Effector CD8-positive, alpha-beta T cell (primary cell): ENCODE measurements around the gene EIF2AK2.
"Not testable (repeated sequence)": the region's sequence is repeated elsewhere in the genome, so short reads cannot be mapped to it uniquely, and the experiment has no call there.

Experiments
- DNase-seq: peaks from one replicate; lab custom pipeline; 2025; lab: John Stamatoyannopoulos, UW
- total RNA-seq, 4 experiments: gene quantifications; one replicate each; lab custom pipeline; 2026; lab: John Stamatoyannopoulos, UW

Gene EIF2AK2
- 43.8 to 103 (median 68.4) reads per million in 4 experiments for total RNA-seq

GRCh38 chr2:37156857-37157714 is at the start of gene EIF2AK2:
Gene EIF2AK2, minus strand, starts transcription at chr2:37156980. Its CDS starts 9,174 bp downstream, at chr2:37147806.
- peak; percentile 75 for DNase-seq

DNA sequence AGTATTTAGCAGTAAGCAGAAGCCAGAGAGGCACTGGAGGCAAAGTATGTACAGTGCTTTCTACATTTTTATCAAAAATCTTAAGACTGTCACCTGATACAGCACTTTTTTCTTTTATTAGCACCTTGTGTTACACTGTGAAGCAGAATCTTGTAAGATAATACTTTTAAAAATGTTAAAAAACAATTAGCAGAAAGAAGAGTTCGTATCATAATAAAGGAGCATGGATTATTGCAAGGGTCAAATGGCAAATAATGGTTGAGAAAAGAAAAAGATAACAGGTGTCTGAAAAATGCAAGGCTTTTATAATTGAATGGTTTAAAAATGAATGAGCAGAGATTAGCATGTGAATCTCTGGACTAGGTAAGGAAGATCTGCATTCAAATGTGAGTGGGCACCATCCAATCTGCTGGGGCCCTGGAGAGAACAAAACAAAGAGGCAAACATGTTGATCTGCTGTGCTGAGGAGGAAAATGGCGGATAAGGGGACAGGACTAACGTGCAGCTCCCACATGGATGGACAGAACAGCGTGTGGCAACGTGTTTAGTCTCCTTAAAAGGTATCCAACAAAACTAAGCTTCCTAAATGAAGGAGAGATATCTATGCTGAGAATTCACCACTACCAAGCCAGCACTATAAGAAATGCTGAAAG is 49.0 kb upstream of the EIF2AK2 start:
- no peak for DNase-seq

DNA sequence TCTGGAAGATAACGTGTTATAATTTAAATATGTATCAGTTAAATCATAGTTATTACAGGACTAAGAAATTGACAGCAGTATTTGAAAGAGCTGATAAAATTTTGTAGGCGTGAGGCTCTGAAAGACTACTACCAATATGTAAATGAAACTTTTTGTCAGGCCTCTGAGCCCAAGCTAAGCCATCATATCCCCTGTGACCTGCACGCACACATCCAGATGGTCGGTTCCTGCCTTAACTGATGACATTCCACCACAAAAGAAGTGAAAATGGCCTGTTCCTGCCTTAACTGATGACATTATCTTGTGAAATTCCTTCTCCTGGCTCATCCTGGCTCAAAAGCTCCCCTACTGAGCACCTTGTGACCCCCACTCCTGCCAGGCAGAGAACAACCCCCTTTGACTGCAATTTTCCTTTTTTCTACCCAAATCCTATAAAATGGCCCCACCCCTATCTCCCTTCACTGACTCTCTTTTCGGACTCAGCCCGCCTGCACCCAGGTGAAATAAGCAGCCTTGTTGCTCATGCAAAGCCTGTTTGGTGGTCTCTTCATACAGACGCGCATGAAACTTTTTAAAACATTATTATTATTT is 48.4 kb upstream of the EIF2AK2 start:
- not testable (repeated sequence) for DNase-seq

DNA sequence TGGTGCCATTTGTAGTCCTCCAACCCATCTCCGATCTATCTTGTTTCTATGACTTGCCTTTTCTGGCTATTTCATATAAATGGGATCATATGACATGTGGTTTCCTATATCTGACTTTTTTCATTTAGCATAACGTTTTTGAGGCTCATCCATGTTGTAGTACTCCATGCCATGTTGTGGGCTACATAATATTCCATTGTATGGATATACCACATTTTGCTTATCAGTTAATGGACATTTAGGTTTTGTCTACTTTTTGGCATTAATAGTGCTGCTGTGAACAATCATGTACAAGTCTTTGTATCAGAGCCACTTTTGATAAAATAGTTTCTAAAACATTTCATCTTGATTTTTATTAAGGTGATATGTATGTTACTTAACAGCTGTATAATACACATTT is 46.9 kb upstream of the EIF2AK2 start:
- DNase-seq: no peak

GRCh38 chr2:37201766-37202165 is 45.0 kb upstream of the EIF2AK2 start:
- DNase-seq: no peak

GRCh38 chr2:37201208-37201607 is 44.4 kb upstream of the EIF2AK2 start:
- DNase-seq: no peak

GRCh38 chr2:37198681-37199065 is 41.9 kb upstream of the EIF2AK2 start:
- DNase-seq: no peak

DNA sequence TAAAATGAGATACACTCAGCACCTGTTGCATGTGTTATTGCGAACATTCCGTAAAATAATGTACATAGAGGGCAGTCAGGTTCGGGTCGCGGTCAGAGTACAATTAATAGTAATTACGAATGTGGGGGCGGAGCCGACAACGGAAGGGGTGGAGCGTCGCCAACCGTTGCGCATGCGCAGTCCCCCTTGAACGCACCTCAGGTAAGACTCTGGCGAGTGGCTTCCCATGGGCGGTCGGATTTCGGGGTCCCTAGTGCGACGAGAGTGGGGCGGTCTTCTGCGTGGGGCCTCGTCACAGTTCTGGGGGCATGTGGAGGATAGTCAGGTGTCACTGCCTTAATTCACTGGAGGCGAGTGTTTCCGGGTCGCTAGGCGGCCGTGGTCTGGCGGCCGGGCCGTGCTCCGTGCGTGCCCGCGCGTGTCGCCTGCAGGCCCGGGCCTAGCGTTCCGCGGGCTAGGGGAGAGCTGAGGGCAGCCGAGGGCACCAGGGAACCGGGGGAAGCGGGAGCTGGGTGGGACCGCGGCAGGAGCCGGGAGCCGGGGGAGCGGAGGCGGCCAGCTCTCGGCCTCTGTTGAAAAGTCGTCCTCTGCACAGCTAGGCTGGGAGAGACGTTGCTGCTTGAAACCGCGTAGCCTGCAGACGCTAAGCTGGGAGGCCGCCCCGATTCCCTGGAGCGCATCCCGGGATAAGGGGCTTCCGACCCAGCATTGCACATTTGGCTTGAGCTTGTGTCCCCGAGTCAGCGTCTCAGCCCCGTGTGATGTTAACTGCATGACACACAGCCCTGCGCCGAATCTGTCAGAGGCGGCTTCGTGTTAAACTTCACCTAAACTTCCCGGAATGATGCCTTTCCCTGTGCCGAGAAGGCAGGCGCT is 39.8 kb upstream of the EIF2AK2 start, which contains the start of gene CEBPZOS:
Gene CEBPZOS (plus strand): TSS at position 177 of the 876 bp plus-strand sequence. CDS start 3,209 bp downstream, outside the sequence.
- peak; percentile 90 for DNase-seq

DNA sequence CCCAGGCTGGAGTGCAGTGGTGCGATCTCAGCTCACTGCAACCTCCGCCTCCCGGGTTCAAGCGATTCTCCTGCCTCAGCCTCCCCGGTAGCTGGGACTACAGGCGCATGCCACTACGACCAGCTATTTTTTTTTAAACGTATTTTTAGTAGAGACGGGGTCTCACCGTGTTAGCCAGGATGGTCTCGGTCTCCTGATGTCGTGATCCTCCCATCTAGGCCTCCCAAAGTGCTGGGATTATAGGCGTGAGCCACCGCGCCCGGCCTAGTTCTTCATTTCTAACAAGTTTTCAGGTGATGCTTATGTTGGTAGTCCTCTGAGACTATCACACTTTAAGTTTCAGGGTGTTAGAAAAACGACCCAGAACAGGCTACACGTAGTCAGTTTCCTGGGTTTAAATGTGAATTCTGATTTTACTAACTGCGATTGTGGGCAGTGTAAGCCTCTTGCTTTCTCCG is 39.1 kb upstream of the EIF2AK2 start:
- DNase-seq: not testable (repeated sequence)

DNA sequence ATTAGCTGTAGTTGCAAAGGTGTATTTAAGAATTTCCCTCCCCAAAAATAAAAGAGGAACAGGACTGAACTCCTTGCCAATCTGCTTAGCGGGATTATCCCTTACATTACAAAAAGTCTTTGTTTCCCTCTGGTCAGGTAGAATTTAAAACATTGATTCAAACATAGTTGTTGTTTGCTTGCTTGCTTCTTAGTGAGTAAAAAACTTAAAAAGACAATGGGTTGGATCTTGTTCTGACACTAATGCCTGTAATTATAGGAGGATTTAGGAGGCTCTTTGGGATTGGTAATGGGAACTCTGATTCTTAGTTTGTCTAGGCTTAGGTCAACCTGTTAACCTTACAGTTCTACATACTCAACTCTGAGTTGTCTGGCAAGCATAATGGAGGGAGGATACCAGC is 35.8 kb upstream of the EIF2AK2 start:
- no peak for DNase-seq

GRCh38 chr2:37191747-37192146 is 35.0 kb upstream of the EIF2AK2 start:
- no peak for DNase-seq

GRCh38 chr2:37191253-37191652 is 34.5 kb upstream of the EIF2AK2 start:
- DNase-seq: no peak

- DNase-seq: no peak
Measured at GRCh38 chr2:37190290-37190689, 33.5 kb upstream of the EIF2AK2 start.

DNA sequence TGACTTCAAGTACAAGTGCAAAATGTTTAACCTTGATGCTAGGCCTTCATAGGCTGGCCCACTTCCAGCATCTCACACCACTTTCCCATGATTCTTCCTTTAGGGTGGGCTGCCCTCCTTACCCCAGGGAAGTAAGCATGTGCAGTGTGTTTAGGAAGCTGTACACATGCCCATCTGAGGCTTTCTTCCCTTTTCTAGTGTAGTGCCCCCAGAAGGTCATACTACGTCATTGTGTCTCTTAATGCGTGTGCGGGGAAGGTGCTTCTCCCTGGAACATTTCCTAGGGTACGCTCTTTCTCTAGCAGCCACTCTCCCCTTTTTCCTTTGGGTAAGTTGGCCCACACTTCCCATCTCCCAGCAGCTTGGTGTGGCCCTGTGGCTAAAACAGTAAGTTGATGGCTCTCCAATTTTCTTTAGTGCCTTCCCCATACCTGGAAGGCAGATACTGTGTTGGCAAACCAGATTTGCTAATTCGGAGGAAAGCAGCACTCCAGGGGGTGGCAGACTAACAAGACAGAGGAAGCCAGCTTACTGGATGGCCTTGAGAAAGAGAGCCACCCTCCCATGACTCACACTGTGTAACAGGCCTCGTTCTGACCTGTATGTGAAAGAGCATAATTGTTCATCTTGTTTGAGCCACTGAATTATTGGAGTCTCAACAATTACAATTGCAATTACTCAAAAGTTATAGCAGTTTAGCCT is 32.8 kb upstream of the EIF2AK2 start:
- no peak for DNase-seq

- no peak for DNase-seq
Measured at GRCh38 chr2:37188570-37188969, 31.8 kb upstream of the EIF2AK2 start, which contains the start of gene SULT6B1. Gene SULT6B1, minus strand, starts transcription at chr2:37188670. Its CDS starts 30 bp downstream, at chr2:37188640.

GRCh38 chr2:37181726-37182684 is 25.2 kb upstream of the EIF2AK2 start:
- no peak for DNase-seq

GRCh38 chr2:37180640-37181039 is 23.9 kb upstream of the EIF2AK2 start:
- no peak for DNase-seq

DNA sequence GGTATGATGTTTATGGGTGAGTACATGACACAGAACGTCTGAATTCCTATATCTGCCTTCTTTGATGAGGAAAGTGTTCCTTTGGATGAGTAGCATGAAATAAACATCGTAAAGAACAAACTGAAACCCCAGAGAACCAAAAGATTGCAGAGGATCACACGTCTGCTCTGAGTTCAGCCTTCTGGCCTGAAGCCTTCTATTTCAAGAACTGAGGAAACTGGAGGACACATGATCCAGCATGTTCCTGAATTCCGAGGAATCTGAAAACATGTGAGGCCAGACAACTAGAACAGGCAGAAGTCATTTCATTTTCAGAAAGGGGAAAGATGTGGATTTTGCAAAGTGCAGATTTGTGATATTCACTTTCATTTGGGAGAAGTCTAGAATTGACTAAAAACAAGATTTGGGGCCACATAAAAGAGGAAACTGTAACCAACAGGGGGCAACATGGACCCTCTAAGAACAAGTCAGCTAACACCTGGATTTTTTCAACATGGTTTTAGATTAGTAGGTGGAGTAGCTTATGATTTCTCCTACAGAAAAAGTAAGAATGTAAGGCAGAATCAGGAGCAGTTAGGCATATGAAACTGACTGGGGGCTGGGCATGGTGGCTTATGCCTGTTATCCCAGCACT is 23.3 kb upstream of the EIF2AK2 start:
- DNase-seq: no peak

- DNase-seq: no peak
Measured at GRCh38 chr2:37173741-37174140, 17.0 kb upstream of the EIF2AK2 start.
